Measurements from ENCODE around the gene KLRB1.
"Not testable (repeated sequence)": the region's sequence is repeated elsewhere in the genome, so short reads cannot be mapped to it uniquely, and the experiment has no call there.

KLRB1 gene

GRCh38 chr12:9607716-9608115, at the start of gene KLRB1:
Gene KLRB1, minus strand, starts transcription at chr12:9607916. Its CDS starts 77 bp downstream, at chr12:9607839.
- no peak for DNase-seq

GRCh38 chr12:9651265-9651729, 43.6 kb upstream of the KLRB1 start:
- no peak for DNase-seq

GRCh38 chr12:9650151-9650576, 42.4 kb upstream of the KLRB1 start:
- DNase-seq = no peak

- DNase-seq = no peak
These were observed 41.8 kb upstream of the KLRB1 start for GRCh38 chr12:9649532-9649940.

- no peak for DNase-seq
These were observed 41.2 kb upstream of the KLRB1 start for GRCh38 chr12:9648701-9649531.

GRCh38 chr12:9647825-9648700, 40.3 kb upstream of the KLRB1 start:
- peak; percentile 50 for DNase-seq

GRCh38 chr12:9646794-9647781, 39.4 kb upstream of the KLRB1 start:
- no peak for DNase-seq

GRCh38 chr12:9644985-9645551, 37.4 kb upstream of the KLRB1 start:
- not testable (repeated sequence) for DNase-seq

GRCh38 chr12:9643266-9643660, 35.5 kb upstream of the KLRB1 start:
- no peak for DNase-seq

GRCh38 chr12:9642606-9643265, 35.0 kb upstream of the KLRB1 start:
- DNase-seq = no peak

GRCh38 chr12:9640024-9640423, 32.3 kb upstream of the KLRB1 start:
- no peak for DNase-seq

- no peak for DNase-seq
These were observed 29.1 kb upstream of the KLRB1 start for GRCh38 chr12:9636851-9637206.

GRCh38 chr12:9636150-9636850, 28.6 kb upstream of the KLRB1 start:
- no peak for DNase-seq

GRCh38 chr12:9634969-9635754, 27.4 kb upstream of the KLRB1 start:
- DNase-seq = no peak

- no peak for DNase-seq
These were observed 26.6 kb upstream of the KLRB1 start for GRCh38 chr12:9634177-9634803.

- DNase-seq = no peak
These were observed 25.1 kb upstream of the KLRB1 start for GRCh38 chr12:9632766-9633165.

GRCh38 chr12:9626821-9627220, 19.1 kb upstream of the KLRB1 start:
- no peak for DNase-seq

GRCh38 chr12:9626291-9626690, 18.6 kb upstream of the KLRB1 start:
- no peak for DNase-seq

GRCh38 chr12:9625019-9625418, 17.3 kb upstream of the KLRB1 start:
- no peak for DNase-seq
